ENCODE data around the gene MDH1B. TPM values are rescaled to one million over a fixed set of nuclear protein-coding genes. Genes with fewer than 3 reads are reported as not detected.

Gene MDH1B
- total and polyA plus RNA-seq, 2 donors (not counting 1 experiment from before 2014, with no cell fraction given), result 0.73 to 0.99 TPM

DNA sequence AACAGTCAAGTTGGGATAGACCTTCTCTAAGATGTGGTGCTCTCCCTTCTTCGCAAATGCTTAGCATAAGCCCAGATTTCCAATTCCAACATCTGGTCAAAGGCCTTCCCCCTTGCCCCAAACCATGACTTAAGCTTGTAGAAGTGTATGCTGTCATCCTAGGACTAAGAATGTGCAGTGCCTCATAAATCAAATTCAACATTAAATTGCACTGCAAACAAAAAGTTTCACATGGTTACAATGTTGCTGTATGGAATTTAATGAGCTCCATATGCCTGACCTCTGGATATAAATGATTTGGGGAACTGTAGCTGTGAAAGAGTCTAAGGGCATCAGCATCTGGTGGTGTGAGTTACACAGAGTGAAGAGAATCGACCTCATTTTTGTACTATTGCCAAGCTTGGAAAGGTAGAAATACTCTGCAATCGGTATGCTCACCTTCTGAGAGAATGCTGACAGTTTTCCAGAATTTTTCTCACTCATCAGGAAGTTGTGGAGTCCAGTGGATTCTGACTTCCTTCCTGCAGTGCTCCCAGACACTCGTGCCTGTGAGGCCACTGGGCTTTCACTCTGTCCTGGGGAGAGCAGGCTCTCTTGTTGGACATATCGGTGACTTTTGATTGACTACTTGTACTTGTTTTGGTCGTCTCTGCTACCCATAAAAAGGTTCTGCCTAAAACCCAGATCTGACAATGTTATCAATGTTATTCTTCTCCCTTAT is 40.9 kb upstream of the MDH1B start:
- Histone ChIP-seq H3K9me3 (ENCODE audit: control insufficient read depth, insufficient read depth, low read depth, low read length) (no peaks in the 10 kb centered on the region), H3K9ac (ENCODE audit: insufficient read depth, low read length) (no peak overlapping the region), H3K4me2 (ENCODE audit: extremely low read depth, insufficient read depth, low read length) (no peak overlapping the region), H3K27ac (ENCODE audit: insufficient read depth, low read length) (no peak overlapping the region), H3K27me3 (ENCODE audit: control insufficient read depth, insufficient read depth, low read length) (no peaks in the 10 kb centered on the region), H3K4me3 (replicated peaks in 1 of 4; ENCODE audit: control extremely low read depth in 1 of 4, insufficient read depth in 1 of 4, low read depth in 3 of 4, low read length in 4 of 4) (no peak overlapping the region), H3K36me3 (ENCODE audit: control insufficient read depth, insufficient read depth, low read length) (no peaks in the 10 kb centered on the region), H3K4me1 (ENCODE audit: control insufficient read depth, extremely low read depth, insufficient read depth, low read length) (no peaks in the 10 kb centered on the region), H2AFZ (ENCODE audit: low read length) (no peak overlapping the region), H4K20me1 (ENCODE audit: control insufficient read depth, extremely low read depth, insufficient read depth, low read length) (no peaks in the 10 kb centered on the region), H3K79me2 (ENCODE audit: control insufficient read depth, insufficient read depth, low read length) (no peaks in the 10 kb centered on the region)
- peak in 1 of 2 donors; percentile 25 for DNase-seq (ENCODE audit: low read depth in 2 of 2)
- no peak for TF ChIP-seq EZH2 (IDR thresholded peaks at IDR 0.05; ENCODE audit: low read length, missing control alignments)
- TF ChIP-seq, protein P1, sequence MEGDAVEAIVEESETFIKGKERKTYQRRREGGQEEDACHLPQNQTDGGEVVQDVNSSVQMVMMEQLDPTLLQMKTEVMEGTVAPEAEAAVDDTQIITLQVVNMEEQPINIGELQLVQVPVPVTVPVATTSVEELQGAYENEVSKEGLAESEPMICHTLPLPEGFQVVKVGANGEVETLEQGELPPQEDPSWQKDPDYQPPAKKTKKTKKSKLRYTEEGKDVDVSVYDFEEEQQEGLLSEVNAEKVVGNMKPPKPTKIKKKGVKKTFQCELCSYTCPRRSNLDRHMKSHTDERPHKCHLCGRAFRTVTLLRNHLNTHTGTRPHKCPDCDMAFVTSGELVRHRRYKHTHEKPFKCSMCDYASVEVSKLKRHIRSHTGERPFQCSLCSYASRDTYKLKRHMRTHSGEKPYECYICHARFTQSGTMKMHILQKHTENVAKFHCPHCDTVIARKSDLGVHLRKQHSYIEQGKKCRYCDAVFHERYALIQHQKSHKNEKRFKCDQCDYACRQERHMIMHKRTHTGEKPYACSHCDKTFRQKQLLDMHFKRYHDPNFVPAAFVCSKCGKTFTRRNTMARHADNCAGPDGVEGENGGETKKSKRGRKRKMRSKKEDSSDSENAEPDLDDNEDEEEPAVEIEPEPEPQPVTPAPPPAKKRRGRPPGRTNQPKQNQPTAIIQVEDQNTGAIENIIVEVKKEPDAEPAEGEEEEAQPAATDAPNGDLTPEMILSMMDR (conservative IDR thresholded peaks at IDR 0.05 in 1 of 2, IDR thresholded peaks at IDR 0.05 in 1 of 2; ENCODE audit: low read depth in 1 of 2, low read length in 2 of 2), result no peak

DNA sequence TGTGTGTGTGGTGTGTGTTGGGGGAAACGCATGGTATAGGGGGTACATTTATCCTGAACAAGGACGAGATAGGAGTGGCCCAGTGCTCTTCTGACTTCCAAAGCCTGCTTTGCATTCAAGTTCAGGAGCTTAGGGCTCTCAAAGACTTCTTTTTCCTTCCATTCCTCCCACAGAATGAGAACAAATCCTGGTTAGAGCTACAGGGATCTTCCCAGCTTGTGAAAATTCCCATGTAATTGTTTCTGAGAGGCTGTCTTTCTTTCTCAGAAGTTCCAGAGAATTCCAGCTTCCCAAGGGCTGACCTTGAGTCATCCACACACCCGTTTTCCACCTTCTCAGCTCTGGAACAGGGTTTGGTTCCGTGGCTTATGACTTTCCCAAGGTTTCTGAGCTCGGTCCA is 39.2 kb upstream of the MDH1B start:
- peak in 1 of 2 donors; percentile 19 for DNase-seq (ENCODE audit: low read depth in 2 of 2)
- Histone ChIP-seq H3K4me2 (ENCODE audit: extremely low read depth, insufficient read depth, low read length) (no peak overlapping the region), H3K9ac (ENCODE audit: insufficient read depth, low read length) (no peak overlapping the region), H3K4me3 (replicated peaks in 1 of 4; ENCODE audit: control extremely low read depth in 1 of 4, insufficient read depth in 1 of 4, low read depth in 3 of 4, low read length in 4 of 4) (no peak overlapping the region), H4K20me1 (ENCODE audit: control insufficient read depth, extremely low read depth, insufficient read depth, low read length) (no peaks in the 10 kb centered on the region), H3K4me1 (ENCODE audit: control insufficient read depth, extremely low read depth, insufficient read depth, low read length) (no peaks in the 10 kb centered on the region), H3K27ac (ENCODE audit: insufficient read depth, low read length) (no peak overlapping the region), H3K27me3 (ENCODE audit: control insufficient read depth, insufficient read depth, low read length) (no peaks in the 10 kb centered on the region), H3K79me2 (ENCODE audit: control insufficient read depth, insufficient read depth, low read length) (no peaks in the 10 kb centered on the region), H3K36me3 (ENCODE audit: control insufficient read depth, insufficient read depth, low read length) (no peaks in the 10 kb centered on the region), H2AFZ (ENCODE audit: low read length) (no peak overlapping the region), H3K9me3 (ENCODE audit: control insufficient read depth, insufficient read depth, low read depth, low read length) (no peaks in the 10 kb centered on the region)
- TF ChIP-seq EZH2 (IDR thresholded peaks at IDR 0.05; ENCODE audit: low read length, missing control alignments), result no peak
- TF ChIP-seq, protein P1 (conservative IDR thresholded peaks at IDR 0.05 in 1 of 2, IDR thresholded peaks at IDR 0.05 in 1 of 2; ENCODE audit: low read depth in 1 of 2, low read length in 2 of 2), result no peak

DNA sequence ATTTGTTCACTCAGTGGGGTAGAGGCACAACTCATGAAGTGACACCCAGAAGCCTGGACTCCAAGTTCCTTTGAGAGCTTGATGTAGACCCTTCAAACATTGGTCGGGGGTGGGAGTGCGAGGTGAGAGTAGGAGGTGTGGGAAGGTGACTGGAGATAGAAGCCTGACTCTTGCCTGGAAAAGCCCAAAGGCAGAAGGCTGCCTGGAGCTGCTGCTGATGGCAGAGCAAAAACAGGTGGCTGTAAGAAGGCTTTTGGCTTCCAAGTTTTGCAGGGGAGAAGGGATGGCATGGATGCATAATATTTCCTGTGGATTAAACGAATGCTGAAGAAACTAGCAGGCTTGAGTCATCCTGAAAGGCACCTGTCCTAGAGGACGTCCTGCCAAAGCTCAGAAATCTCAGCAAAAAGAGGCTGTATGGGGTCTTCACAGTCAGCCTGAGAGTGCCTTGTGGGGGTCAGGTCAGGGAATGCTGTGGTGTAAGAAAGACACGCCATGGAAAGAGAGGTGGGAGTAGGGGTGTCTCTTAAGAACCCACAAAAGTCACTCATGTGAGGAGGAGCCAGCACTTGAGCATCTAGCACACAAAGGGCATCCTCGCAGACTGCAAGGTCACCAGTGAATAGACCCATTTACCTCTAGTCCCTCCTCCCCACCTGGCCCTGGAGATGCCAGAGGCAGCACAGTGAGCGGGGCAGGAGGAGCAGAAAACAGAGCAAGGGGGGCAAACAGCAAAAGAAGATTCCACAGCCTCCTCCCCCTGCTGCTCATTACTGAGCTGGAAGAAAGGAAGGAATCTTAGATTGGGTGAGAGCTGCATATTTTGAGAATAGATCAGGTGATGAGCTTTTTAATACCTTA is 37.8 kb upstream of the MDH1B start:
- Histone ChIP-seq H2AFZ (ENCODE audit: low read length) (no peak overlapping the region), H3K27me3 (ENCODE audit: control insufficient read depth, insufficient read depth, low read length) (no peaks in the 10 kb centered on the region), H3K4me2 (ENCODE audit: extremely low read depth, insufficient read depth, low read length) (no peak overlapping the region), H3K4me1 (ENCODE audit: control insufficient read depth, extremely low read depth, insufficient read depth, low read length) (no peaks in the 10 kb centered on the region), H3K4me3 (replicated peaks in 1 of 4; ENCODE audit: control extremely low read depth in 1 of 4, insufficient read depth in 1 of 4, low read depth in 3 of 4, low read length in 4 of 4) (no peak overlapping the region), H3K79me2 (ENCODE audit: control insufficient read depth, insufficient read depth, low read length) (no peaks in the 10 kb centered on the region), H3K9ac (ENCODE audit: insufficient read depth, low read length) (no peak overlapping the region), H4K20me1 (ENCODE audit: control insufficient read depth, extremely low read depth, insufficient read depth, low read length) (no peaks in the 10 kb centered on the region), H3K9me3 (ENCODE audit: control insufficient read depth, insufficient read depth, low read depth, low read length) (no peaks in the 10 kb centered on the region), H3K36me3 (ENCODE audit: control insufficient read depth, insufficient read depth, low read length) (no peaks in the 10 kb centered on the region), H3K27ac (ENCODE audit: insufficient read depth, low read length) (no peak overlapping the region)
- DNase-seq (ENCODE audit: low read depth in 2 of 2), result no peak
- no peak for TF ChIP-seq EZH2 (IDR thresholded peaks at IDR 0.05; ENCODE audit: low read length, missing control alignments)
- TF ChIP-seq, protein P1 (conservative IDR thresholded peaks at IDR 0.05 in 1 of 2, IDR thresholded peaks at IDR 0.05 in 1 of 2; ENCODE audit: low read depth in 1 of 2, low read length in 2 of 2), result no peak

Measured in fibroblast of lung (primary cell).